Type B pancreatic cell (in vitro differentiated cells): ENCODE data around the gene NKD2. TPM values are rescaled to one million over a fixed set of nuclear protein-coding genes. Genes with fewer than 3 reads are reported as not detected.

Experiments used
- DNase-seq: peaks from one replicate; pipeline ENCODE4 v3.0.0; 2021; ENCODE audit warnings: mixed read lengths; ENCODE audit not compliant: unreplicated experiment; ENCODE audit errors: extremely low spot score
- H3K27ac Mint-ChIP-seq: 2 replicates; pipeline ENCODE4 v1.8.0; 2021; ENCODE audit warnings: mild to moderate bottlenecking, mixed read lengths
- H3K27me3 Mint-ChIP-seq: 2 replicates; pipeline ENCODE4 v1.8.0; 2021; ENCODE audit warnings: mixed read lengths
- H3K36me3 Mint-ChIP-seq: 2 replicates; pipeline ENCODE4 v1.8.0; 2021; ENCODE audit warnings: mixed read lengths
- H3K4me1 Mint-ChIP-seq: one replicate; pipeline ENCODE4 v1.8.0; 2021; ENCODE audit warnings: mixed read lengths; ENCODE audit not compliant: unreplicated experiment
- H3K4me3 Mint-ChIP-seq: 2 replicates; pipeline ENCODE4 v1.8.0; 2021; ENCODE audit warnings: mild to moderate bottlenecking, mixed read lengths
- H3K9me3 Mint-ChIP-seq: 2 replicates; pipeline ENCODE4 v1.8.0; 2021; ENCODE audit warnings: mixed read lengths
- total RNA-seq: library from RNA; stranded (reverse); gene quantifications from 2 replicates; pipeline ENCODE4 v1.2.1, GENCODE V29; 2021; ENCODE audit warnings: low replicate concordance
- TF ChIP-seq, protein P1 (sequence below): fragments of 200-600 bp; sonication (generic); conservative IDR thresholded peaks from 2 replicates; pipeline ENCODE4 v1.5.0; 2021; ENCODE audit warnings: antibody characterized with exemption, mild to moderate bottlenecking

NKD2 gene
- total RNA-seq, 1 donor from 2014 or later, result 24.3 TPM

DNA sequence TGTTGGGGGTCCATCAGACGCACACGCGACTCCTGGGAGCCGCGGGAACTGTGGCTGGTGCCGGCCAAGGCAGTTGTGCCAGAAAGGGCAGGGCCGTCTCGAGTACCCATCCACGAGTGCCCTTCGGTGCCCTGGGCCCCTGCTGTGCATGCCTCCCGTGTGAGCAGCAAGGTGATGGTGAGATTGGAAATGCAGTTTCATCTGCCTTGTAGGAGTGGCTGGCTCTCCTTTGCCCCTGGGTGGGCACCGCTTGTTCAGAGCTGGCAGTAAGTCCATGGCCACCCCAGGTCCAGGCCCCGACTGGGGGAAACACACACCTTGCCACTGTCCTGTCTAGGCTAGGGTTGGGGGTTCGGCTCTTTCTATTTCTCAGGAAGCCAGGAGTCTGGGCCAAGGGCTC is 5.7 kb downstream of the NKD2 start:
- Mint-ChIP-seq H3K4me3 (no peak overlapping the region), H3K27me3 (peaks cover 15% of the 10 kb centered on the region), H3K36me3 (no peaks in the 10 kb centered on the region), H3K9me3 (no peaks in the 10 kb centered on the region), H3K4me1 (peaks cover 27% of the 10 kb centered on the region), H3K27ac (no peak overlapping the region)
- no peak for DNase-seq
- TF ChIP-seq, protein P1, sequence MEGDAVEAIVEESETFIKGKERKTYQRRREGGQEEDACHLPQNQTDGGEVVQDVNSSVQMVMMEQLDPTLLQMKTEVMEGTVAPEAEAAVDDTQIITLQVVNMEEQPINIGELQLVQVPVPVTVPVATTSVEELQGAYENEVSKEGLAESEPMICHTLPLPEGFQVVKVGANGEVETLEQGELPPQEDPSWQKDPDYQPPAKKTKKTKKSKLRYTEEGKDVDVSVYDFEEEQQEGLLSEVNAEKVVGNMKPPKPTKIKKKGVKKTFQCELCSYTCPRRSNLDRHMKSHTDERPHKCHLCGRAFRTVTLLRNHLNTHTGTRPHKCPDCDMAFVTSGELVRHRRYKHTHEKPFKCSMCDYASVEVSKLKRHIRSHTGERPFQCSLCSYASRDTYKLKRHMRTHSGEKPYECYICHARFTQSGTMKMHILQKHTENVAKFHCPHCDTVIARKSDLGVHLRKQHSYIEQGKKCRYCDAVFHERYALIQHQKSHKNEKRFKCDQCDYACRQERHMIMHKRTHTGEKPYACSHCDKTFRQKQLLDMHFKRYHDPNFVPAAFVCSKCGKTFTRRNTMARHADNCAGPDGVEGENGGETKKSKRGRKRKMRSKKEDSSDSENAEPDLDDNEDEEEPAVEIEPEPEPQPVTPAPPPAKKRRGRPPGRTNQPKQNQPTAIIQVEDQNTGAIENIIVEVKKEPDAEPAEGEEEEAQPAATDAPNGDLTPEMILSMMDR, result no peak

DNA sequence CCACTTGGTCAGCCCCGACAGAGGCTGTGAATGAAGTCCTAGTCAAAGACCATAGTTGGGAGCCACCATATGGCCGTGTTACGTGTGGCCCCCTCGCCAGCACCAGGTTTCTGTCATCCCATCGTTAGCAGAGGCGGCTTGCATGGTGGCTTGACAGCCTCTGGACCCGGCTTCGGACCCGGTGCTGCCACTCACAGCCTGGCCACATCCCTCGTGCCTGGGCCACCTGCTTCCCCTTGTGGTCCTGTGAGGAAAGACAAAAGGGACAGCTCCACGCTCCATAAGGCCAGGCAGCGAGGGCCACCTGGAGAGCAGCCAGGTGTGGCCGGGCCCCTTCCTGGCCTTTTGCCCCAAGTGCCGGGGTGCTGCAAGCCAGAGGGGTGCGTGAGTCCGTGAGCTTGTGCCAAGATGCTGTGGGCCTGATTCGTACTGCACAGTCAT is 6.2 kb downstream of the NKD2 start:
- TF ChIP-seq, protein P1, result no peak
- no peaks in the 10 kb centered on the region for H3K36me3 Mint-ChIP-seq
- no peaks in the 10 kb centered on the region for H3K9me3 Mint-ChIP-seq
- no peak overlapping the region for H3K4me3 Mint-ChIP-seq
- no peak for DNase-seq
- no peak overlapping the region for H3K27ac Mint-ChIP-seq
- H3K4me1 Mint-ChIP-seq, result peaks cover 30% of the 10 kb centered on the region
- H3K27me3 Mint-ChIP-seq, result peaks cover 12% of the 10 kb centered on the region

DNA sequence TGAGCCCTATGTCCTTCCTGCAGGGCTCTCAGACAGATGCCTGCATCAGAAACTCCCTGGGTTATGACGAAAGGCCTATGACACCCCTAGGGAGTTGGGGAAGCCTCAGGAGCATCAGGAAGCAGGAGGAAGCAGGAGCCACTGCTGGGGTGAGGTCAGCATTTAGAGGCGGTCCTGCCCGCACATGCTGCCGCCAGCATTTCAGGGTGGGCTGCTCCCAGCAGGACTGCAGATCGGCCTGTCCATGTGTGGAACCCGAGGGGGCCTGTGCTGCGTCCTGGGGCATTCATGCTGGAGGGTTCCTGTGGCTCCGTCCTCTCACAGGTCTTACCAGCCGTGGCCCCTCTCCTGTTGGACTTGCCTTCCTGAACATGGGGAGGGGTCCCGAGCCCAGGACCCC is 6.9 kb downstream of the NKD2 start:
- DNase-seq, result no peak
- TF ChIP-seq, protein P1, result no peak
- Mint-ChIP-seq H3K27ac (no peak overlapping the region), H3K27me3 (peaks cover 5% of the 10 kb centered on the region), H3K4me3 (no peak overlapping the region), H3K4me1 (peaks cover 27% of the 10 kb centered on the region), H3K36me3 (no peaks in the 10 kb centered on the region), H3K9me3 (no peaks in the 10 kb centered on the region)

DNA sequence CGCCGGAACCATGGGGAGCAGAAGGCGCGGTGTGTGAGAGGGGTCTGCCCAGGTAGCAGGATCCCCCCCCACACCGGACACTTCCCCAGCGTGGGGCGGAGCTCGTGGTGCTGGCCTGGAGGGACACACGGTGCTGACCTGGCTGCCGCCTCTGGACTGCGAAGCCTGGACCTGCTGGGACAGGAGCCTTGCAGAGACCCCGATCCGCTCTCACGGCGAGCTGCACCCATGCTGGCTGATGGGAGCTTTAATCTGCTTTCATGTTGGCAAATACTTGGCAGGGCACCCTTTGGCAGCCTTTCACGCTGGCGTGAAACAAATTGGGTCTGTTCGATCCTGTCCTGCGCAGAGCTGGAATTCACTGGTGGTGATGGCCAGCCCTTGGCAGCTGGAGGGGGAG is 7.4 kb downstream of the NKD2 start:
- H3K27ac Mint-ChIP-seq, result no peak overlapping the region
- H3K36me3 Mint-ChIP-seq, result no peaks in the 10 kb centered on the region
- peaks cover 26% of the 10 kb centered on the region for H3K4me1 Mint-ChIP-seq
- no peaks in the 10 kb centered on the region for H3K9me3 Mint-ChIP-seq
- DNase-seq, result no peak
- TF ChIP-seq, protein P1, result no peak
- H3K4me3 Mint-ChIP-seq, result no peak overlapping the region
- H3K27me3 Mint-ChIP-seq, result peaks cover 3% of the 10 kb centered on the region

DNA sequence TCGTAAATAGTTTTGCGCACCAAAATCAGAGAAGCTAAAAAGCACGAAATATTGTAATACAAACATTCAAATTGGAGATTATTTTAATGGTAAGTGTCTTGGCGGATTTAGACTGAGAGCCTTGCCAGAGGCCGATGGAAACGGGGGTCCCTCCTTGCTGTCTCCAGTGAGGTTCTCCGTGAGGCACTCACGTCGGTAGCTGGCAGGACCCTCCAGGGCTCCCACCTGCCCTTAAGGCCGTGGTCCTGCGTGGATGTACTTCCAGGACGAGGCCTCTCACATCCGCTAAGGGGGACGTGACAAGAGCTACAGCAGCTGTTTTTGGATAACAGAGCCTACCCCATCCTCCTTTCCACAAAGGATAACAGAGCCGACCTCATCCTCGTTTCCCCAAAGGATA is 7.9 kb downstream of the NKD2 start:
- Mint-ChIP-seq H3K36me3 (no peaks in the 10 kb centered on the region), H3K27ac (peak overlapping the region; percentile 21)
- TF ChIP-seq, protein P1, result no peak

DNA sequence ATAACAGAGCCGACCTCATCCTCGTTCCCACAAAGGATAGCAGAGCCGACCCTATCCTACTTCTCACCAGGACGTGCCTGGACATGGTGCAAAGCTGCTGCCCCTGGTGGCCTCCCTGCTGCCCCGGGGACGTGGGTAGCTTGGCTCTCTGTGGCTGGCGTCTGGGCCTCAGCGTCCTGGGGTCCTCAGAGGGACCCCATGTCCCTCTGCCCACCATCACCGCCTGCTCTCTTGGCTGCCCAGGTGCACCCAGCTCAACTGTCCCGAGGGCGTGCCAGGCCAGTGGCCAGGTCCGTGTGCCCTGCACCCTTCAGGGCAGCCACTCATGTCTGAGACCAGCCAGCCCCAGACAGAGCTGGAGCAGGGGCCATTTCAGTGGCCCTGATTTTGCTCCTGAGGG is 8.5 kb downstream of the NKD2 start:
- no peak overlapping the region for H3K4me3 Mint-ChIP-seq
- peaks cover 15% of the 10 kb centered on the region for H3K4me1 Mint-ChIP-seq
- no peaks in the 10 kb centered on the region for H3K36me3 Mint-ChIP-seq
- TF ChIP-seq, protein P1, result no peak
- no peaks in the 10 kb centered on the region for H3K27me3 Mint-ChIP-seq
- H3K27ac Mint-ChIP-seq, result no peak overlapping the region
- no peak for DNase-seq
- H3K9me3 Mint-ChIP-seq, result no peaks in the 10 kb centered on the region

More for the DNA sequence above, 7.9 kb downstream of the NKD2 start:
- Mint-ChIP-seq H3K4me1 (peaks cover 21% of the 10 kb centered on the region), H3K27me3 (no peaks in the 10 kb centered on the region), H3K4me3 (no peak overlapping the region), H3K9me3 (no peaks in the 10 kb centered on the region)
- no peak for DNase-seq
